Ishikawa (cell line): ENCODE data around the gene DYNC1I1.

ENCODE experiments used
- CEBPB ChIP-seq: IDR thresholded peaks from 2 replicates; pipeline ENCODE4 v1.6.1; 2012
- CREB1 ChIP-seq: IDR thresholded peaks from 2 replicates; pipeline ENCODE4 v1.6.1; 2012; ENCODE audit warnings: low read depth
- EGR1 ChIP-seq: IDR thresholded peaks from 2 replicates; pipeline ENCODE4 v1.6.1; 2012
- EP300 ChIP-seq: IDR thresholded peaks from 2 replicates; pipeline ENCODE4 v1.6.1; 2012; ENCODE audit warnings: borderline replicate concordance
- FOXM1 ChIP-seq: IDR thresholded peaks from 2 replicates; pipeline ENCODE4 v1.6.1; 2012; ENCODE audit warnings: low read depth, borderline replicate concordance
- NFIC ChIP-seq: IDR thresholded peaks from 2 replicates; pipeline ENCODE4 v1.6.1; 2012
- RAD21 ChIP-seq: IDR thresholded peaks from 2 replicates; pipeline ENCODE4 v1.6.1; 2012; ENCODE audit warnings: low read depth
- TAF1 ChIP-seq: IDR thresholded peaks from 2 replicates; pipeline ENCODE4 v1.6.1; 2012; ENCODE audit warnings: low read depth, mild to moderate bottlenecking
- TCF12 ChIP-seq: IDR thresholded peaks from 2 replicates; pipeline ENCODE4 v1.6.1; 2012; ENCODE audit warnings: low read depth
- TEAD4 ChIP-seq: IDR thresholded peaks from 2 replicates; pipeline ENCODE4 v1.6.1; 2012
- USF1 ChIP-seq: IDR thresholded peaks from 2 replicates; pipeline ENCODE4 v1.6.1; 2012
- YY1 ChIP-seq: IDR thresholded peaks from 2 replicates; pipeline ENCODE4 v1.6.1; 2012; ENCODE audit warnings: low read depth
- ZBTB7A ChIP-seq: IDR thresholded peaks from 2 replicates; pipeline ENCODE4 v1.6.1; 2012; ENCODE audit warnings: low read depth
- TF ChIP-seq, protein P1 (sequence below): IDR thresholded peaks from 2 replicates; pipeline ENCODE4 v1.6.1; 2012
- TF ChIP-seq, protein P2 (sequence below): IDR thresholded peaks from 2 replicates; pipeline ENCODE4 v1.6.1; 2012; ENCODE audit warnings: low read depth, mild to moderate bottlenecking

The DYNC1I1 gene

DNA sequence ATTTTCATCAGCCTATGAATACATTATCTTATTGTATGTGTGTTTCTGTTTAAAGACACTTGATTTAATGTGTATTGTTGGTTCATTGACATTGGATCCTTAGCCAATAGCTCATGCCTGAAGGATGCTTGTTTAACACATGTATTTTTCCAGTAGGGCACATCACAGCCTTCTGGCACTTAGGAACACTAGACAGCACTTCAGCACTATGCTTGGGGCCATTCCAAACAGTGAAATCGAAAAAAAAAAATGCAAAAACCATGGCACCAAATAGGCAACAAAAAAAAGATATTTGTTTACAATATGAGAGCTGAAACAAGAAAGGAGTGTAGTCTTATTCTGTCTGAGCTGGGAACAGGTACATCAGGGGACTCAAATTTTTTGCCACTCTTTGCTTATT, 286.7 kb downstream of the DYNC1I1 start:
- TF ChIP-seq NFIC (no peak), USF1 (no peak), EP300 (no peak), TAF1 (no peak), CREB1 (no peak), EGR1 (no peak), RAD21 (no peak), ZBTB7A (no peak), YY1 (no peak), TCF12 (no peak)
- TF ChIP-seq, protein P1, sequence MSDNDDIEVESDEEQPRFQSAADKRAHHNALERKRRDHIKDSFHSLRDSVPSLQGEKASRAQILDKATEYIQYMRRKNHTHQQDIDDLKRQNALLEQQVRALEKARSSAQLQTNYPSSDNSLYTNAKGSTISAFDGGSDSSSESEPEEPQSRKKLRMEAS = no peak

- TF ChIP-seq YY1 (no peak), EP300 (no peak), TAF1 (no peak), ZBTB7A (no peak), RAD21 (no peak), TEAD4 (no peak), CEBPB (no peak), CREB1 (no peak), EGR1 (no peak), FOXM1 (no peak), USF1 (no peak), TCF12 (no peak)
- TF ChIP-seq, protein P1 = no peak
These were observed 288.7 kb downstream of the DYNC1I1 start for GRCh38 chr7:96061009-96061408.

GRCh38 chr7:96061844-96062243, 289.5 kb downstream of the DYNC1I1 start:
- TF ChIP-seq RAD21 (no peak), USF1 (no peak), CEBPB (no peak), NFIC (peak; percentile 77), EP300 (no peak; the same call in 1 of the 2 replicates), TAF1 (no peak)

GRCh38 chr7:96067321-96067720, 295.0 kb downstream of the DYNC1I1 start:
- TF ChIP-seq, protein P2, sequence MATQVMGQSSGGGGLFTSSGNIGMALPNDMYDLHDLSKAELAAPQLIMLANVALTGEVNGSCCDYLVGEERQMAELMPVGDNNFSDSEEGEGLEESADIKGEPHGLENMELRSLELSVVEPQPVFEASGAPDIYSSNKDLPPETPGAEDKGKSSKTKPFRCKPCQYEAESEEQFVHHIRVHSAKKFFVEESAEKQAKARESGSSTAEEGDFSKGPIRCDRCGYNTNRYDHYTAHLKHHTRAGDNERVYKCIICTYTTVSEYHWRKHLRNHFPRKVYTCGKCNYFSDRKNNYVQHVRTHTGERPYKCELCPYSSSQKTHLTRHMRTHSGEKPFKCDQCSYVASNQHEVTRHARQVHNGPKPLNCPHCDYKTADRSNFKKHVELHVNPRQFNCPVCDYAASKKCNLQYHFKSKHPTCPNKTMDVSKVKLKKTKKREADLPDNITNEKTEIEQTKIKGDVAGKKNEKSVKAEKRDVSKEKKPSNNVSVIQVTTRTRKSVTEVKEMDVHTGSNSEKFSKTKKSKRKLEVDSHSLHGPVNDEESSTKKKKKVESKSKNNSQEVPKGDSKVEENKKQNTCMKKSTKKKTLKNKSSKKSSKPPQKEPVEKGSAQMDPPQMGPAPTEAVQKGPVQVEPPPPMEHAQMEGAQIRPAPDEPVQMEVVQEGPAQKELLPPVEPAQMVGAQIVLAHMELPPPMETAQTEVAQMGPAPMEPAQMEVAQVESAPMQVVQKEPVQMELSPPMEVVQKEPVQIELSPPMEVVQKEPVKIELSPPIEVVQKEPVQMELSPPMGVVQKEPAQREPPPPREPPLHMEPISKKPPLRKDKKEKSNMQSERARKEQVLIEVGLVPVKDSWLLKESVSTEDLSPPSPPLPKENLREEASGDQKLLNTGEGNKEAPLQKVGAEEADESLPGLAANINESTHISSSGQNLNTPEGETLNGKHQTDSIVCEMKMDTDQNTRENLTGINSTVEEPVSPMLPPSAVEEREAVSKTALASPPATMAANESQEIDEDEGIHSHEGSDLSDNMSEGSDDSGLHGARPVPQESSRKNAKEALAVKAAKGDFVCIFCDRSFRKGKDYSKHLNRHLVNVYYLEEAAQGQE = 0 out of 2 replicates have a peak, but pooled peaks have one; percentile 8
- TF ChIP-seq FOXM1 (no peak), TCF12 (no peak), TEAD4 (peak; percentile 67), RAD21 (no peak), EP300 (peak; percentile 52; the same call in 1 of the 2 replicates), TAF1 (no peak), NFIC (peak; percentile 67; the same call in 1 of the 2 replicates), USF1 (no peak), ZBTB7A (no peak), CEBPB (no peak), CREB1 (no peak), YY1 (no peak), EGR1 (no peak)
- TF ChIP-seq, protein P1 = no peak

DNA sequence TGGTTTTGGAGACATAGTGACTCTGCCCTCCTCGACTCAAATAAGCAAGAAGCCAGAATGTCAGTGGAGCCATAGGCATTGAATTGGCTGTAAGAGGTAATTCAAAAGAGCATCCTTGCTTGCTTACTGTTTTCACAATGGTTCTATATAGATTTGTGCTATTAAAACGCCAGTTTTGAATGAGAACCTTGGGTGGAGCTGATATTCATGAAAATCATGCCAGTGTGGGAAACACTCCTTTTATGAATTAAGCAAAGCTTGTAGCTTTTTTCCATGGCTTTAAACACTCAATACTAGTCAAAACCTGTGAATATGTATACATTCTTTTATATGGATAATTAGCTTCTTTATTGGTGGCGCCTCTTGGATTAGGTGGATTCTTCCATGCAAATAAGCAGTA, 297.0 kb downstream of the DYNC1I1 start:
- TF ChIP-seq FOXM1 = no peak
- no peak for TF ChIP-seq NFIC
- no peak for TF ChIP-seq ZBTB7A
- no peak for TF ChIP-seq EP300
- TF ChIP-seq RAD21 = no peak
- no peak for TF ChIP-seq TCF12
- TF ChIP-seq YY1 = no peak
- TF ChIP-seq EGR1 = no peak
- TF ChIP-seq CREB1 = no peak
- TF ChIP-seq TAF1 = no peak
- no peak for TF ChIP-seq CEBPB
- TF ChIP-seq USF1 = no peak
- TF ChIP-seq, protein P2 = no peak
- TF ChIP-seq, protein P1 = no peak
